Endodermal cell (in vitro differentiated cells): ENCODE measurements around the gene GP9. TPM values are rescaled to one million over a fixed set of nuclear protein-coding genes. Genes with fewer than 3 reads are reported as not detected.

ENCODE experiments used
- DNase-seq: peaks from one replicate; pipeline ENCODE4 v3.0.0-alpha.2; 2017
- H3K27ac ChIP-seq: 2 replicates; pipeline ENCODE4 v1.5.1; 2013; ENCODE audit warnings: mild to moderate bottlenecking, low read depth, low read length, moderate library complexity
- H3K27me3 ChIP-seq: 2 replicates; pipeline ENCODE4 v1.6.1; 2013; ENCODE audit warnings: mild to moderate bottlenecking, low read length, moderate library complexity; ENCODE audit not compliant: insufficient read depth, control insufficient read depth, poor library complexity, severe bottlenecking
- H3K36me3 ChIP-seq: 2 replicates; pipeline ENCODE4 v1.7.0; 2013; ENCODE audit warnings: mild to moderate bottlenecking, low read length, moderate library complexity; ENCODE audit not compliant: control insufficient read depth, insufficient read depth
- H3K4me1 ChIP-seq: one replicate; pipeline ENCODE4 v1.7.0; 2013; ENCODE audit warnings: low read length; ENCODE audit not compliant: control insufficient read depth, insufficient read depth
- H3K4me3 ChIP-seq: 2 replicates; pipeline ENCODE4 v1.5.1; 2013; ENCODE audit warnings: mild to moderate bottlenecking, low read length, moderate library complexity
- H3K9ac ChIP-seq: 2 replicates; pipeline ENCODE4 v1.6.1; 2013; ENCODE audit warnings: mild to moderate bottlenecking, low read length, moderate library complexity; ENCODE audit not compliant: poor library complexity, severe bottlenecking; ENCODE audit errors: extremely low read depth
- H3K9me3 ChIP-seq: 2 replicates; pipeline ENCODE4 v1.6.1; 2013; ENCODE audit warnings: mild to moderate bottlenecking, low read length, moderate library complexity; ENCODE audit not compliant: control insufficient read depth
- H3K27ac Mint-ChIP-seq: 2 replicates; pipeline ENCODE4 v1.8.0; 2020; ENCODE audit warnings: mixed read lengths
- H3K27me3 Mint-ChIP-seq: 2 replicates; pipeline ENCODE4 v1.8.0; 2021; ENCODE audit warnings: mild to moderate bottlenecking, mixed read lengths; ENCODE audit not compliant: insufficient read depth
- H3K36me3 Mint-ChIP-seq: 2 replicates; pipeline ENCODE4 v1.8.0; 2020; ENCODE audit warnings: low read depth, mixed read lengths
- H3K4me1 Mint-ChIP-seq: 2 replicates; pipeline ENCODE4 v1.8.0; 2020; ENCODE audit warnings: mixed read lengths
- H3K4me3 Mint-ChIP-seq: 2 replicates; pipeline ENCODE4 v1.8.0; 2020; ENCODE audit warnings: mild to moderate bottlenecking, moderate library complexity, mixed read lengths
- H3K9me3 Mint-ChIP-seq: 2 replicates; pipeline ENCODE4 v1.8.0; 2020; ENCODE audit warnings: mild to moderate bottlenecking, mixed read lengths
- WGBS, 2 experiments: methylation state at CpG; one replicate each; pipeline versions ENCODE4 v1.1.5 to v1.1.7; 2013; ENCODE audit warnings: missing lambda C conversion rate in 2 of 2, mixed read lengths in 1 of 2; ENCODE audit not compliant: insufficient coverage in 1 of 2, insufficient read length in 1 of 2; 5-methylcytosine and 5-hydroxymethylcytosine counted together
- total RNA-seq, 2 donors: library from RNA; stranded (reverse); fragmentation: NEBNext Ultra II Directional in 1 of 2; extraction: Animal tissue kit (Norgen Biotek cat#: 25700) in 1 of 2; gene quantifications; 2 replicates in 1 of 2; 3 replicates in 1 of 2; pipeline ENCODE4 v1.2.1, GENCODE V29; 2021
- TF ChIP-seq, protein P1 (sequence below): fragments of 200-600 bp; sonication (generic); conservative IDR thresholded peaks from 2 replicates; pipeline ENCODE4 v1.5.0; 2021; ENCODE audit warnings: antibody characterized with exemption, mild to moderate bottlenecking

Gene GP9
- total RNA-seq, 2 donors from 2014 or later, result not detected

DNA sequence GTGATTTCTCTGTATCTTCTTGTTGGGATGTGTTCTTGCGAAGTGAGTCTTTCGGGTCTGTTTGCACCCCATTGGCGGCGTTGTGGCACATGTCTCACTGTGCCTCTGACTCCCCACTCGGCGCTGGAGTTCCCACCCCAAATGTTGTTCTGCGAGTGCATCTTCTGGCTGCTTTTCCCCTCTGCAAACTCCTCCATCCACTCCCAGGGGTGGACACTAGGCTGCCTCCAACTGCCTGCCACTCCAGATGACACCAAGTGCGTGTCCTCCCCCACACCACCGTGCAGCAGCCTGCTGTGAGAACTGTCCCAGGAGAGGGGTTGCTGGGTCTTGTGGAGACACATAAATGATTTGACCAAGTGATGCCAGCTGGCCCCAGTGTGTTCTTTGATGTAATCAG, 41.8 kb upstream of the GP9 start:
- H3K36me3 ChIP-seq, result no peaks in the 10 kb centered on the region
- no peaks in the 10 kb centered on the region for H3K36me3 Mint-ChIP-seq
- no peak overlapping the region for H3K27ac ChIP-seq
- peaks cover 11% of the 10 kb centered on the region for H3K4me1 Mint-ChIP-seq
- no peak overlapping the region for H3K27ac Mint-ChIP-seq
- H3K9me3 ChIP-seq, result no peaks in the 10 kb centered on the region
- H3K4me3 ChIP-seq, result no peak overlapping the region
- DNase-seq, result no peak
- peaks cover 2% of the 10 kb centered on the region for H3K9me3 Mint-ChIP-seq
- H3K27me3 Mint-ChIP-seq, result peaks cover 41% of the 10 kb centered on the region
- H3K4me3 Mint-ChIP-seq, result no peak overlapping the region
- TF ChIP-seq, protein P1, sequence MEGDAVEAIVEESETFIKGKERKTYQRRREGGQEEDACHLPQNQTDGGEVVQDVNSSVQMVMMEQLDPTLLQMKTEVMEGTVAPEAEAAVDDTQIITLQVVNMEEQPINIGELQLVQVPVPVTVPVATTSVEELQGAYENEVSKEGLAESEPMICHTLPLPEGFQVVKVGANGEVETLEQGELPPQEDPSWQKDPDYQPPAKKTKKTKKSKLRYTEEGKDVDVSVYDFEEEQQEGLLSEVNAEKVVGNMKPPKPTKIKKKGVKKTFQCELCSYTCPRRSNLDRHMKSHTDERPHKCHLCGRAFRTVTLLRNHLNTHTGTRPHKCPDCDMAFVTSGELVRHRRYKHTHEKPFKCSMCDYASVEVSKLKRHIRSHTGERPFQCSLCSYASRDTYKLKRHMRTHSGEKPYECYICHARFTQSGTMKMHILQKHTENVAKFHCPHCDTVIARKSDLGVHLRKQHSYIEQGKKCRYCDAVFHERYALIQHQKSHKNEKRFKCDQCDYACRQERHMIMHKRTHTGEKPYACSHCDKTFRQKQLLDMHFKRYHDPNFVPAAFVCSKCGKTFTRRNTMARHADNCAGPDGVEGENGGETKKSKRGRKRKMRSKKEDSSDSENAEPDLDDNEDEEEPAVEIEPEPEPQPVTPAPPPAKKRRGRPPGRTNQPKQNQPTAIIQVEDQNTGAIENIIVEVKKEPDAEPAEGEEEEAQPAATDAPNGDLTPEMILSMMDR, result no peak
- 87 to 94% methylated on average over 7 to 9 of the region's 9 CpGs for WGBS, 2 experiments
- no peaks in the 10 kb centered on the region for H3K27me3 ChIP-seq
- peaks cover 11% of the 10 kb centered on the region for H3K4me1 ChIP-seq
- H3K9ac ChIP-seq, result no peak overlapping the region

DNA sequence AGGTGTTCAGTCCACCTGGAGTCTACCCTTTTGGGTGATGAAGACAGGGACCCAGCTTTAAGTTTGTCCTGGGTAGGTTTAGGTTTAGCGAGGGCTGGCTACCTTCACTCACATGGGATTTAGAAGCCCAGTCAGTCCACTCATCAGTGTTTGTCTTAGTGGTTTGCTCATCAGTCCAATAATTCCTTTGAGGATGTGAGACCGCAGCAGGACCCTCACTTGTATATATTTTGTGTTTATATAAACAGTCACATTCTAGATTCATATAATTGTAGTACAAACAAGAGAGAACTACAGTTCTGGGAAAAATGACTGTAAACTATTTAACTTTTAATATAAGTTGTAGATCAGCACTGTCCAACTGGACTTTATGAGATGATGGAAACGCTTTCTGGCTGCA, 41.3 kb upstream of the GP9 start:
- Mint-ChIP-seq H3K27me3 (peaks cover 43% of the 10 kb centered on the region), H3K27ac (no peak overlapping the region), H3K36me3 (no peaks in the 10 kb centered on the region), H3K4me1 (peaks cover 11% of the 10 kb centered on the region), H3K4me3 (no peak overlapping the region), H3K9me3 (peaks cover 2% of the 10 kb centered on the region)
- DNase-seq, result no peak
- no peak overlapping the region for H3K4me3 ChIP-seq
- no peaks in the 10 kb centered on the region for H3K27me3 ChIP-seq
- no peaks in the 10 kb centered on the region for H3K36me3 ChIP-seq
- no peak overlapping the region for H3K27ac ChIP-seq
- TF ChIP-seq, protein P1, result no peak
- peaks cover 11% of the 10 kb centered on the region for H3K4me1 ChIP-seq
- H3K9ac ChIP-seq, result no peak overlapping the region
- H3K9me3 ChIP-seq, result no peaks in the 10 kb centered on the region
- WGBS, 2 experiments, result 89 to 100% methylated on average over 1 to 2 of the region's 3 CpGs

DNA sequence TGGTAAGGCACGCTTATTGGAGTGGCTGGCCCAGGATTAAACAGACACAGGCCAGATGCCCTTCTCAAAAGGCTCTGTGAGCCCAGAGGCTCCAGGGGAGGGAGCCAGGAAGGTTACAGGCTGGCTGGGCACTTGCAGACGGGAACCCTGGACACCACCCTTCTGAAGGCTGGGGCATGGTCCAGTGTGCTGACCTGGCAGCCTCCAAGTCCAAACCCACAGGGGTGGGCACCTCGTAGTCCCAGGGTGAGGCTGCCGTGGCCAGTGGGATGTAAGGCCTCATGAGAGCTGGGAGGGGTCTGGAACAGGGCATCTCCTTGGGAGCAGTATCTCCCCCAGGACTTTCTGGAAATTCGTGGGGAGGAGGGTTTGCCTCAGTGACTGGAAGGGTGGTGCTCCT, 39.9 kb upstream of the GP9 start:
- no peak overlapping the region for H3K4me3 Mint-ChIP-seq
- Histone ChIP-seq H3K4me3 (no peak overlapping the region), H3K27me3 (peaks cover 13% of the 10 kb centered on the region), H3K4me1 (peaks cover 11% of the 10 kb centered on the region), H3K9ac (no peak overlapping the region), H3K36me3 (no peaks in the 10 kb centered on the region), H3K27ac (no peak overlapping the region), H3K9me3 (no peaks in the 10 kb centered on the region)
- no peaks in the 10 kb centered on the region for H3K36me3 Mint-ChIP-seq
- peaks cover 49% of the 10 kb centered on the region for H3K27me3 Mint-ChIP-seq
- DNase-seq, result no peak
- no peak overlapping the region for H3K27ac Mint-ChIP-seq
- H3K9me3 Mint-ChIP-seq, result peaks cover 2% of the 10 kb centered on the region
- H3K4me1 Mint-ChIP-seq, result peaks cover 8% of the 10 kb centered on the region
- TF ChIP-seq, protein P1, result no peak
- 76 to 83% methylated on average over 3 to 5 of the region's 5 CpGs for WGBS, 2 experiments
